ENCODE results near the gene CPT1B.
A peak's percentile ranks its signal among the peaks of the same experiment; 100 is the strongest.
"Not testable (repeated sequence)": the region's sequence is repeated elsewhere in the genome, so short reads cannot be mapped to it uniquely, and the experiment has no call there.

CPT1B gene

DNA sequence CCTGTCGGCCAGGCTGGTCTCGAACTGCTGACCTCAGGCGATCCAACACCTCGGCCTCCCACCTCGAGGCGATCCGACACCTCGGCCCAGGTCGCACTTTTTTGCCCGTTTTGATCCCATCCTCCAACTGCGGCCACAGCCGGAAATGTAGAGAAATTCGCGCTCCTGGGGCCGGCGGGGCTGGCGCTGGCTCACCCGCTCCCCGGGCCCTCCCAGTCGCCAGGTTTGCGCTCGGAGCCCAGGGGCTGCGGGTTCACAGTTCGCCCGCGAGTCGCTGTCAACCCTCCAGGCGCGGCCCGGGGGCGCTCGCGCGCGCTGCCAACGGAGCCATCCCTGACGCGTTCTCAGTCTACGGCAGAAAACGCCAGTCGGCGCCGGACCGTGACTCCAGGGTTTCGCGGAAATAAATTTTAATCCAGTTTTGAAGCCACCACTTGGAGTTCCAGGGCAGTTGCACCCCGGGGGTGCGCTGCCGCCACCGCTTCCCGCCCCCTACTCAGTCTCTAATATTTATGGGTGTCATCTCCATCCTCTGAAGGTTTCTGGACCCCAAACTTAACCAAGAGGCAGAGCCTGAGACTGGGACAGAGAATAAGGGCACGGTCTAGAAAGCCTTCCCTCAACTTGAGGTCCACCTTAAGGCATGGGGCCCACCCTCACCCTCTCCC lies 34.0 kb downstream of the CPT1B start:
- DNase-seq: peak; percentile 84

DNA sequence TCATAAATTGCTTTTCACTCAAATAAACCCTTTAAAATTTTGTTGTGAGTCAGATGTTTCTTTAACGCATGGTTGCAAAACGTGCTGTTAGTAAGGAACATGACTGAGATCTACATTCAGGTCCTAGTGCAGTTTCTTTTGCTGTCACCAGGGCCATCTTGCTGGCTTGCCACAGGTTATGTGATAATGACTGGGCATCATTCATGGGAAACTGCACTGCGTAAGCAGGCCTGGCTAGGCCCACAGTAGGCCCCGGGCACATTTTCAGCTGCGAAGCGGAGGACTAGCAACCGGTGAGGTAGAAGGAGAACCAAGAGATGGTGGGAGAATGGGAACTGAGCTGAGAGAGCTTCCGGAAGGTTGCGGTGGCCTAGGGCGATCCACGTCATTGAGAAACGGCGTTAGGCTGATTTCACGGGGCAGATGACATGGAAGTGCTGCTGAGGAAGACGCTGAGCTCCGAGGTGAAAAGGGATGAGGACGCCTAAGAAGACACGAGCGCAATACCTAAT lies 35.8 kb downstream of the CPT1B start:
- no peak for DNase-seq

DNA sequence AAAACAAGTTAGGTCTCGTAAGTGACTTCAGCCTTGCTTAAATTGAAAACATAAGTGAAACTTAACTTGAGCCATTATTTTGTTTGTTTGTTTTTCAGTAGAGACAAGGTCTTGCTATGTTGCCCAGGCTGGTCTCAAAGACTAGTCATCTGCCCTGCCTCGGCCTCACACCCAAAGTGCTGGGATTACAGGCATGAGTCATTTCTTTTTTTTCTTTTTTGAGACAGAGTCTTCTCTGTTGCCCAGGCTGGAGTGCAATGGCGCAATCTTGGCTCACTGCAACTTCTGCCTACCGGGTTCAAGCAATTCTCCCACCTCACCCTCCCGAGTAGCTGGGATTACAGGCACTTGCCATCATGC lies 36.6 kb downstream of the CPT1B start:
- DNase-seq: not testable (repeated sequence)

DNA sequence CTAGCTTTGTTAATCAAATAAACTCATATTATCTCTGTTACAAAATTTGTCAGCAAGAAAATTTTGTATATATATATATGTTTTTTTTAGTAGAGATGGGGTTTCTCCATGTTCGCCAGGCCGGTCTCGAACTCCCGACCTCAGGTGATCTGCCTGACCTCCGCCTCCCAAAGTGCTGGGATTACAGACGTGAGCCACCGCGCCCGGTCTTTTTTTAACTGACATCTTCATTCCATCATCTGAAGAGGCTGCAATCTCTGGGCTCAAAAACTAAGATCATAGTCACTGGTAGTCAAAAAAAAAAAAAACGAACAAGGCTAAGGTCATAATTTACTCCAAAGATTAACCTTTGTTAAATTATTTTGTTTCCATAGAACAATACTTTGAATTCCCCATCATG lies 37.8 kb downstream of the CPT1B start:
- no peak for DNase-seq

DNA sequence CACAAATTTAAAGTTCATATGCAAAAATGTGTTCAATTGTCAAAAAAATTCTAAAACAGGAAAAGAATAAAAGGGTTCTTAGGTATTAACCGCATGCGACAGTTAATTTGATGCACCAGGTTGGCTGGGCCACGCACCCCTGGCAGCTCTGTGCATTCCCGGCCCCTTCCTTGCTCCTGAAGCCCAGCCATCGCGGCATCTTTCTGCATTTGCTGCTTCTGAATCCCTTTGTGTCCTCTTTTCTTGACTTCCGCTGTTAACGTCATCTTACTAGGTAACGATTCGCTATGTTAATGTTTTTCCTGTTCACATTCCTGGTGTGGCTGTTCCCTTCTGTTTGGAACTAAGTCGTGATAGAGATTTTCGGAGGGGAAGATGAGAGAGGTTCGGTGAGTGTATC lies 40.5 kb downstream of the CPT1B start:
- DNase-seq: no peak

DNA sequence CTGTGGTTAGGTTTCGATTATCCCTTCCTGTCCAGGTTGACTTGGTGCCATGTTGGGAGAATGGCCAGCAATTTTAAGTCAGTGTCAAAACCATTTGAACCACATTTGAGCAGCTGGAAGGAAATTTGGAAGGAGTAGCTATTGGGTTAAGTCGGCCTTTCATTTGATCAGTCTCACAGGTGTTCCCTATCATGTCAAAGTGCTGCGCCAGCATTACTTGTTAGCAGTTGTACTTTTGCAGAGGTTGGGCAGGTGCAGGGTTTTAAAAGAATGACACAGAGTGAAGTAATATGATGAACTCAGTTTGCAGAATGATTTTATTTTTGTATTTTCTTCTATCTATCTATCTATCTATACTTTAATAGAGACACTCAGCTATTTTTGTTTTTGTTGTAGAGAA lies 42.0 kb downstream of the CPT1B start:
- no peak for DNase-seq

DNA sequence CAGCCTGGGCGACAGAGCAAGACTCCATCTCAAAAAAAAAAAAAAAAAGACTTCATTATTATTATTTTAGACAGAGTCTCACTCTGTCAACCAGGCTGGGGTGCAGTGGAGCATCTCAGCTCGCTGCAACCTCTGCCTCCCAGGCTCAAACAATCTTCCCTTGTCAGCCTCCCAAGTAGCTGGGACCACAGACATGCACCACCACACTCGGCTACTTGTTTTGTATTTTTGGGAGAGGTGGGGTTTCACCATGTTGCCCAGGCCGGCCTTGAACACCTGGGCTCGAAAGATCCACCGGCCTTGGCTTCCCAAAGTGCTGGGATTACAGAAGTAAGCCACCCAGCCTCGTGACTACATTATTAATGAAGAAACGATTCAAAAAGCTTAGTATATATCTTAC lies 43.1 kb downstream of the CPT1B start:
- no peak for DNase-seq

DNA sequence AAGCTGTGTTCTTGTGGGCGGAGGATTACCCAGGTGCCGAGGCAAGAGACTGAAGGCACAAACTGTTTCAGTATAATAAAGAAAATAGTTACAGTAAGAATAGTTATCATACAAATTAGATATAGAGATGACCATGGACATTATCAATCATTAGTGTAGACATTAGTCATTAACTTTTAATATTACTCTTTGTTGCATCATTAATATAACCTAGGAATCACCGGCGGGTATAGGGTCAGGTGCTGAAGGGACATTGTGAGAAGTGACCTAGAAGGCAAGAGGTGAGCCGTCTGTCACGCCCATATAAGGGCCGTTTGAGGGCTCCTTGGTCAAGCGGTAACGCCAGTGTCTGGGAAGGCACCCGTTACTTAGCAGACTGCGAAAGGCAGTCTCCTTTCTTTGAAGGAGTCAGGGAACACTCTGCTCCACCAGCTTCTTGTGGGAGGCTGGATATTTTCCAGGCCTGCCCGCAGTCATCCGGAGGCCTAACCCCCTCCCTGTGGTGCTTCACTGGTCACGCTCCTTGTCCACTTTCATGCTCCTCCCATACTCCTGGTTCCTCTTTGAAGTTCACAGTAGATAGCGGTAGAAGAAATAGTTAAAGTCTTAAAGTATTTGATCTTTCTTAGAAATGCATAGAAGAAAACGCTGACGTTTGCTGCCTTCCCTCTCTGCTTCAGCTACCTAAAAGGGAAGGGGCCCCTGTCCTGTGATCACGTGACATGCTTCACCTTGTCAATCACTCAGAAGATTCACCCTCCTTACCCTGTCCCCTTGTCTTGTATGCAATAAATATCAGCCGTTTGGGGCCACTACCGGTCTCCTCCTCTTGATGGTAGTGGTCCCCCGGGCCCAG lies 44.1 kb downstream of the CPT1B start:
- DNase-seq: not testable (repeated sequence)

DNA sequence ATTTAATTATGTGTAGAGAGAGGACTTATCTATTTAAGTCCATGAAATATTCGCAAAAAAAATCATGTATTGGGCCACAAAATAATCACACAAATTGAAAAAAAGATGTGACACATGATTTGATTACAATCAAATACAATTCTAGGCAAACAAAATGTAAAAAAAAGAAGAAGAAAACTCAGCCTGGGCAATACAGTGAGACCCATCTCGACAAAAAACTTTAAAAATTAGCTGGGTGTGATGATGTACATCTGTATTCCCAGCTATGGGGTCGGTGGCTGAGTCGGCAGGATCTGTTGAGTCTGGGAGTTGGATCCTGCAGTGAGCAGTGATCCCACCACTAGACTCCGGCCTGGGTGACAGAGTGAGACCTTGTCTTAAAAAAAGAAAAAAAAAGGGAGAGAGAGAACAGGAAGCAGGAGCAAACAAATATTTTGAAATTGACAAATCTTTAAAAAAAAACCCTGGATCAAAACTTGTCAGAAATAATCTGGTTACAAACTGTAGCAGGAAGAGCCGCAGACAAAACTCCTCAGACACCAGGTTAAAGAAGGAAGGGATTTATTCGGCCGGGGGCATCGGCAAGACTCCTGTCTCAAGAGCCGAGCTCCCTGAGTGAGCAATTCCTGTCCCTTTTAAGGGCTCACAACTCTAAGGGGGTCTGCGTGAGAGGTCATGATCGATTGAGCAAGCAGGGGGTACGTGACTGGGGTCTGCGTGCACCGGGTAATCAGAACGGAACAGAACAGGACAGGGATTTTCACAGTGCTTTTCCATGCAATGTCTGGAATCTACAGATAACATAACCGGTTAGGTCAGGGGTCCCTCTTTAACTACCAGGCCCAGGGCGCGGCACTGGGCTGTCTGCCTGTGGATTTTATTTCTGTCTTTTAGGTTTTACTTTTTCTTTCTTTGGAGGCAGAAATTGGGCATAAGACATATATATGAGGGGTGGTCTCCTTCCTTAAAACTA lies 45.1 kb downstream of the CPT1B start:
- DNase-seq: no peak

DNA sequence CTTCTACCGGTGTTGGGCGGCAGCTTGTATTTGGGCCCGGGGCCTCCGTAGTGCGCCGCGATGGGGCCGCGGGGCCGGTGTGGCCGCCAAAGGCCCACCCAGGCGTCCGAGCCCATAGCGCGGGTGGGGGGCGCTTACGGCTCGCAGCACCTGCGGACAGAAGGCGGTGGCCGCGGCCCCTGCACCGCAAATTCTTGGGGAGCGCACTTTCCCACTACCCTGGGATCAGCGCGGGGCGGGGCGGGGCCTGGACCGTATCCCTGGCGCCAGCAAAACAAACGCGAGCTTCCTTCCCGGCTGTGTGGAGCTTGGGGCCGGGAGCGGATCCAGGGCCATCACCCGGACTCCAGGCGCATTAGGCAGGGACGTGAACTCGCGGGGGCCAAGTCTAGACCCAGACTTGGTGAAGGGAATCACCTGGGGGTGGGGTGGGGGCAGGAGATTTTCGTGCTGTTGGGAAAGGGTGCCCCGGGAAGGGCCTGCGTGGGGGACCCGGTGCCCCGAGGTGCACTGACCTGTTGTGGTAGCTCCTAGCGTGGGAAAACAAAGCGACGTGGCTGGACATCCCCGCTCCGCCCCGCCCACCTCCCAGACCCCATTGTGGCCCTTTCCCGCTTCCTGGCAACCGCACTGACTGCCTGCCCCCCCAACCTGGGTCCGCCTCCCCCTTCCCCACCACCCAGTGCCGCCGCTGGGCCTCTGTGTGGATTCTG lies 46.1 kb downstream of the CPT1B start:
- DNase-seq: no peak

DNA sequence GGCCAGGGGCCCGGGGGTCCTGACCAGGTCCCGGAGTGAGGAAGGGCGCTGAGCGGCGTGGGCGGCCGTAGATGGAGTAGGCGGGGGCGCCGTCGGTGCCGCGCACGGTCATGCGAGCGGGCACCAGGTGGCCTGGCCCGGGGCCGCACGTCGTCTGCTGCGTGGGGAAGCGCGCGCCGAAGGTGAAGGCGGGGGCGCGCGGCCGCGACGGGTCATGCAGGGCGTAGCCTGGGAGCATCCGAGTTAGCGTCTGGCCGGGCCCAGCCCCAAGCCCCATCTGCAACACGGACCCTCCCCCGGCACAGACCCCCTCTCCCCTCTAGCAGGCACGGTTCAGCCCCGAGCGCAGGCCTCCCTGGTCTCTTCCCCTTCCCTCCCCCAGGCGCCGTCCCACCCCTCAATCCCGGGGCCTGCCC lies 46.7 kb downstream of the CPT1B start:
- DNase-seq: peak; percentile 71 to 81

DNA sequence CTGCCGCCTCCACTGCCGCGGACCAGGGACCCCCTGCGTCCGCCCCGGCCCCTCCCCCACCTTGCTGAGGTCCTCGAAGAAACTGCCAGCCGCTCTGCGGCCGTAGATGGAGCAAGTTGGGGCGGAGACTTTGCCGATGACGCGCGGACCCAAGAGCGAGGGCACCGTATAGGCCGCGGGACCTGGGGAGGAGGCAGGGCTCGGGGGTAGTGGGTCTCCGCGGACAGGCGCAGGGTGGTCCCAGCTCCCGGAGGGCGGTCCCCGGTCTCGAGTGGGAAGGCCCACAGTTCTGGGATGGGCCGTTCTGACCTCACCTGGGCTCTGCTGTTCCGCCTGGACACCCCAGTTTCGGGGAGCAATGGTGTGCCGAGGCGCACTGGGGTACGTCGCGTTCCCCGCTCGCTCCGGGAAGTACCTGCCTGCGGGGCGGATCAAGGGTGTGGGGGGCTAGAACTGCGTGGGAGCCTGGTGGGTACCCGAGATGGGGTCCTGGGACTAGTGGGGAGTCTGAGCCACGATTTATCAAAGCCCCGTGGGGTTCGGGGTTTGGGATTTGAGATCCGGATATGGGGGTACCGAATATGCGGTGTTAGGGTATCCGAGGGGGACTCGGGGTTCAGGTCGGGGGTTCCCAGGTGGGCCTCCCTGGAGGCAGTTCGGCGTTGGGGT lies 47.2 kb downstream of the CPT1B start:
- DNase-seq: peak; percentile 79 to 84

DNA sequence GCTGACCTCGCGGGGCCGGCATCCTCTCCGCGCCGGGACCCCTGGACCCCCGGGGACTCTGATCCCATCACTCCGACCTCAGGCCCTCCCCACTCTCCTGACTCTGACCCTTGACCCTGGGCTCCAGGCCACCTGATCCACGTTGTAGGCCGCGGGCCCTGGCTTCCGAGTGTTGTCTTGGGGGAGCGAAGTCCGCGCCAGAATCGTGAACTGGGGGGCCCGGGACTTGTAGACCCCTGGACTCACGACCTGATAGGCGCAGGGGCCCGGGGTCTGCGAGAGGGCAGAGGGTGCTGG lies 47.7 kb downstream of the CPT1B start:
- no peak for DNase-seq

DNA sequence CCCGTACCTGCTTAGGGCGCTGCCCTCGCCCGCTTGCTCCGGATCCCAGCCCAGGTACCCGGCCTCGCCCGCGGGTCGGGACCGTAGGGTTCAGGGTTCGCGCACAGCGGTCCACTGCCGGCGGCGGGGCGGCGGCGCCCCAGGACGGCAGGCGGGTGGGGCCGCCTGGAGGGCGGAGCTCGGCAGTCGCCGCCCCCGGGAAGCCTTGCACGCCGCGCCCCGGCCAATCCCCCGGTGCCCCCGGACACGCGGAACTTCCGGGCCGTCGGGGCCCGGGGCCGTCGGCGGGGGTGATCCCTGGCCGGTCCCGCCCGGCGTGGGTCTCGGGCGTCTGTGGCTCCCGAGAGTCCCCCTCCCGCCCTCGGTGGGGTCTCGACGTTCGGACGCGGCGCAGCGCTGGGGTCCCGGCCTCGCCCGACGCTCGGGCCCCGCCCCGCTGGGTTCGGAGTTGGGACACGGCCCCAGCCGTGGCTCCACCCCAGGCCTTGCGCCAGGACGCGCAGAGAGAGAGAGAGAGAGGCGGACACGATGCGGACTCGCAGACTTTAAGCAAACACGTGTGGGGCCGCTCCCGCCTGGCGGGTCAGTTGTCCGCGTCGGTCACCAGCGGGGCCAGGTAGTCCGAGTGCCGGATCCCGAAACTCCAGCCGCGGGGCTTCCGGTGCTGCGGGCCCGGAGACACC lies 48.2 kb downstream of the CPT1B start, which contains the start of gene TYMP:
TSS of gene TYMP (minus strand) at position 116 of the 683 bp plus-strand sequence. CDS start 303 bp downstream, outside the sequence.
- DNase-seq: peak; percentile 75 to 76

DNA sequence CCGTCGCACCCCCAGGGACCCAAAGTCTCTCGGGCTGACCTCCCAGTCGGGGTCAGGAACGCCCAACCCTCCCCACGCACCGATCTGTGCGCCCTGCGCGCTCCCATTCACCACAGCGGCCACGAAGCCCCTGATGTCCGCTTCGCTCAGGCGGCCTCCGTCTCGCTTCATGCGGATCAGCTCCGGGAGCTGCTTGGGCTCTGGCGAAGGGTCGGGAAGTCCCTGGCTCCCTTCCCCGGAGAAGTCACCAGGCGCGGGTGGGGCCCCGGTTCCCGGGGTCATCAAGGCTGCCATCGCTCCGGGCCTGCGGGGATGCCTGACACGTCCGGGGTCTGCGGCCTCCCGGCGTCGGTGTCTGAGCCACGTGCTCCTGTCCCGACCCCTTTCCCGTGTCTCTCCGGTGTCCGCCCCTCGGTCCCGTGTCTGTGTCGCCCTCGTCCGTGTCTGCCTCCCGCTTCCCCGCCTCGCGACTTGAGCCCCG lies 48.8 kb downstream of the CPT1B start:
- DNase-seq: no peak

DNA sequence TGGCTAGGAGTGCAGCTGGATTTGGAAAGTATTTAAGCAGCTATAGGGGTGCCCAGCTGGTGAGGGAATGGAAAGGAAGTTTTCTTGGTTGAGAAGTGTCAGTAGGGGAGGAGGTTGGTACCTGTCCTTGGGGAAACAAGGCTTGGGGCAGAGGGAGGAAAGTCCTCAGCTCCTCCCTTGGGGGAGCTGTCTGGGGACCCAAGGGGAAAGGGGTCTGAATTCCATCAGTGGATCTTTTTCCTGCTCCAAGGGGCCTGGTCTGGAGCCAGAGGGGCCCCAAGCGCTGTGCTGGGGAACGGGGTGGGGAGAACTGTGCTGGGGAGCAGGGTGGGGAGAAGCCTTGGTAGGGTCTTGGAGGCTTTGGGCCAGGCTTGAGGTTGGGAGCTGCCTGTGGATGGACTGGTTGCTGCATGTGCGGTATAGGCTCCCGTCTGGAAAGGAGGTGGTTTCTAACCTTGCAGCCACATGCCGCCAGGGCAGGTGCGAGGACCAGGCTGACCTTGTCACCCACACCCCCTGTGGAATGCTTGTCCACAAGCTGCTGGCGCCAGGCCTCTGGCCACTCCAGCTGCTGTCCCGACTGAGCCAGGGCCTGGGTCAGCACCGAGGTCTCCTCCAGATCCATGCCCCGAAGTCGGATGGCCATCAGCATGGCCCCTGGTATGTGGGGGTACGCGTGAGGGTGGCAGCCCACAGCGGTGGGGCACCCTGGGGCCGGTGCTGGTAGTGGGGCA lies 49.4 kb downstream of the CPT1B start:
- DNase-seq: no peak

DNA sequence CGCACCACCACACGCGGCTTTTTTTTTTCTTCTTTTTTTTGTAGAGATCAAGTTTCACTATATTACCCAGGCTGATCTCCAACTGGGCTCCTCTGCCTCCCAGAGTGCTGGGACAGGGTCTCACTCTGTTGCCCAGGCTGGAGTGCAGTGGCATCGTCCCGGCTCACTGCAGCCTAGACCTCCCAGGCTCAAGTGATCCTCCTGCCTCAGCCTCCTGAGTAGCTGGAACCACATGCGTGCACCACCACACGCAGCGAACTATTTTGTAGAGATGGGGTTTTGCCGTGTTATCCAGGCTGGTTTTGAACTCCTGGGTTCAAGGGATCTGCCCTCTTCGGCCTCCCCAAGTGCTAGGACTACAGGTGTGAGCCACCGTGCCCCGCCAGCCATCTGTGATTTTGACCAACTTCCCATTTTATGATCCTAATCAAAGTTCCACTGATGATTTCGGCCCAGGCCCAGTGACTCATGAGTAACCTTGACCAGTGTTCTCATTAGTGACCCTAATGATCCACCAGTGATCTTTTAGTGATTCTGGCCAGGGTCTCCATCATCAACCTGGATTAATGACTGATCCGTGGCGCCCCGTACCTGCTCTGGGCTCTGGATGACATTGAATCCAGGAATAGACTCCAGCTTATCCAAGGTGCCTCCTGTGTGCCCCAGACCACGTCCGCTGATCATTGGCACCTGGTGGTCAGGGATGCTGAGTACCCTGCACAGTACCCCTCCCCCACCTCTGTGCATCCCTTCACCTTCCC lies 50.1 kb downstream of the CPT1B start:
- no peak for DNase-seq

DNA sequence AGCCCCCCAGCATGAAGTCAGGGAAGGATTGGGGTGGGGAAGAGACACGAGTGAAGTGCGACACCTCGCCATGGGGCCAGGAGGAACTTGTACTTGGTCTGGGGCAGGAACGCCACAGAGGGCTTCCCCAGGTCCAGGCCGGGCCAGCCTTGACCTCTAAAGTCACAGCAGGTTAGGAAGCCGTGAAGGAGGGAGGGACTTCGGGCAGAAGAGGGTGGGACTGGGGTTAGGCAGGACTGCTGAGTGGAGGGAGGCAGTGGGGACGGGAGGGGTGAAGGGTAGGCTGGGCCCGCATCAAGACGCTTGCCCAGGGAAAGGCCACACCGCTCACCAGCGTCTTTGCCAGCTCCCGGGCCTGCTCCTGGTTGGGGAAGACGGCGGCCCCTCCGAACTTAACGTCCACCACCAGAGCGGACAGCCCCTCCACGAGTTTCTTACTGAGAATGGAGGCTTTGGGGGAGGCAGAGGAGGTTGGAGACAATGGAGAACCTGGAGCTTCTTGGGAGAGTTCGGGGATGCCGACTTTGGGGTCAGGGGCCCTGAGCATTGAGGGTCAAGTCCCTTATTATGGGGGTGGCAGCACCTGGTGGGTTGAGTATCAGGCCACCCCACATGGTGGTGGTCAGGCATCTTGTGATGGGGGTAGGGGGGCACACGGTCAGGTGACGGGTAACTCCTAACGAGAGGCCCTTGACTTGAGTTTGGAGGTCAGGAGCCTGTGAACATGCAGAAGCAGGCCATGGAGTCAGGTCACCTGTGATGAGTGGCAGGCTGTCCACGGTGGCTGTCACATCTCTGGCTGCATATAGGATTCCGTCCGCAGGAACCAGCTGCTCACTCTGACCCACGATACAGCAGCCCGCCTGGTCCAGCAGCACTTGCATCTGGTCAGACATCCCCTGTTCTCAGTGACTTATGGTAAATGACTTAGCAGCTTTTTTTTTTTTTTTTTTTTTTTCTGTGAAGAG lies 51.1 kb downstream of the CPT1B start:
- DNase-seq: peak in 1 of 2 experiments; percentile 45
